SK-N-SH treated with all-trans-retinoic acid at 6 μM for 48 hours (cell line): Measurements from ENCODE around the gene NUDT15.

Experiments used
- ATAC-seq: fragments of 200-7000 bp; cut with Tn5 transposase; 3 replicates; pipeline ENCODE4 v1.9.1; 2020; ENCODE audit warnings: mild to moderate bottlenecking, moderate library complexity
- ARNTL ChIP-seq: fragments of 450-650 bp; formaldehyde crosslinking; IDR thresholded peaks from 2 replicates; pipeline ENCODE4 v1.5.0; 2020; ENCODE audit warnings: low read depth, mild to moderate bottlenecking, moderate library complexity, borderline replicate concordance
- BACH2 ChIP-seq: fragments of 250-450 bp; sonication (Bioruptor Pico); IDR thresholded peaks from 2 replicates; pipeline ENCODE4 v1.9.0; 2021; ENCODE audit warnings: mild to moderate bottlenecking, borderline replicate concordance
- ESRRG ChIP-seq: fragments of 250-450 bp; sonication (Bioruptor Pico); IDR thresholded peaks from 2 replicates; pipeline ENCODE4 v1.6.1; 2021; ENCODE audit warnings: mild to moderate bottlenecking
- GLIS3 ChIP-seq: fragments of 250-450 bp; sonication (Bioruptor Pico); IDR thresholded peaks from 2 replicates; pipeline ENCODE4 v1.5.0; 2020; ENCODE audit warnings: mild to moderate bottlenecking, moderate library complexity
- OSR1 ChIP-seq: fragments of 250-450 bp; sonication (Bioruptor Pico); IDR thresholded peaks from 2 replicates; pipeline ENCODE4 v1.8.0; 2022; ENCODE audit warnings: moderate library complexity, mild to moderate bottlenecking, inconsistent platforms
- SNAI2 ChIP-seq: fragments of 250-450 bp; sonication (Bioruptor Pico); IDR thresholded peaks from 2 replicates; pipeline ENCODE4 v1.5.0; 2020; ENCODE audit warnings: mild to moderate bottlenecking, moderate library complexity
- TCF4 ChIP-seq: fragments of 250-450 bp; sonication (Bioruptor Pico); IDR thresholded peaks from 2 replicates; pipeline ENCODE4 v1.8.0; 2021; ENCODE audit warnings: mild to moderate bottlenecking, moderate library complexity, borderline replicate concordance
- TOX ChIP-seq: fragments of 250-450 bp; sonication (Bioruptor Pico); IDR thresholded peaks from 2 replicates; pipeline ENCODE4 v1.8.0; 2021; ENCODE audit warnings: mild to moderate bottlenecking, moderate library complexity, borderline replicate concordance
- ZC3H10 ChIP-seq: fragments of 250-450 bp; sonication (Bioruptor Pico); IDR thresholded peaks from 2 replicates; pipeline ENCODE4 v1.5.1; 2021; ENCODE audit warnings: mild to moderate bottlenecking, moderate library complexity
- ZFP3 ChIP-seq: fragments of 250-450 bp; sonication (Bioruptor Pico); IDR thresholded peaks from 2 replicates; pipeline ENCODE4 v1.5.0; 2020; ENCODE audit warnings: mild to moderate bottlenecking, moderate library complexity
- ZFP30 ChIP-seq: fragments of 450-650 bp; formaldehyde crosslinking; IDR thresholded peaks from 2 replicates; pipeline ENCODE4 v1.5.0; 2022; ENCODE audit warnings: mild to moderate bottlenecking, moderate library complexity
- ZNF565 ChIP-seq: fragments of 450-650 bp; formaldehyde crosslinking; conservative IDR thresholded peaks from 2 replicates; pipeline ENCODE4 v1.5.0; 2020; ENCODE audit warnings: low read depth, mild to moderate bottlenecking, moderate library complexity
- ZNF70 ChIP-seq: fragments of 450-650 bp; formaldehyde crosslinking; IDR thresholded peaks from 2 replicates; pipeline ENCODE4 v1.5.0; 2020; ENCODE audit warnings: mild to moderate bottlenecking, moderate library complexity
- ZNF8 ChIP-seq: fragments of 450-650 bp; formaldehyde crosslinking; IDR thresholded peaks from 2 replicates; pipeline ENCODE4 v1.5.0; 2020; ENCODE audit warnings: mild to moderate bottlenecking, moderate library complexity
- TF ChIP-seq, protein P1 (sequence below): fragments of 250-450 bp; sonication (Bioruptor Pico); IDR thresholded peaks from 2 replicates; pipeline ENCODE4 v1.5.1; 2020; ENCODE audit warnings: low read depth, mild to moderate bottlenecking, moderate library complexity
- TF ChIP-seq, protein P2 (sequence below): fragments of 250-450 bp; sonication (Bioruptor Pico); IDR thresholded peaks from 2 replicates; pipeline ENCODE4 v1.5.0; 2020; ENCODE audit warnings: mild to moderate bottlenecking, moderate library complexity
- TF ChIP-seq, protein P3 (sequence below): fragments of 250-450 bp; sonication (Bioruptor Pico); IDR thresholded peaks from 2 replicates; pipeline ENCODE4 v1.5.1; 2021; ENCODE audit warnings: mild to moderate bottlenecking, moderate library complexity
- TF ChIP-seq, protein P4 (sequence below): fragments of 250-450 bp; sonication (Bioruptor Pico); IDR thresholded peaks from 2 replicates; pipeline ENCODE4 v1.8.0; 2020; ENCODE audit warnings: mild to moderate bottlenecking, moderate library complexity, borderline replicate concordance
- TF ChIP-seq, protein P5 (sequence below): fragments of 250-450 bp; sonication (Bioruptor Pico); IDR thresholded peaks from 2 replicates; pipeline ENCODE4 v1.8.0; 2021; ENCODE audit warnings: low read depth, mild to moderate bottlenecking, moderate library complexity, borderline replicate concordance

Gene NUDT15

DNA sequence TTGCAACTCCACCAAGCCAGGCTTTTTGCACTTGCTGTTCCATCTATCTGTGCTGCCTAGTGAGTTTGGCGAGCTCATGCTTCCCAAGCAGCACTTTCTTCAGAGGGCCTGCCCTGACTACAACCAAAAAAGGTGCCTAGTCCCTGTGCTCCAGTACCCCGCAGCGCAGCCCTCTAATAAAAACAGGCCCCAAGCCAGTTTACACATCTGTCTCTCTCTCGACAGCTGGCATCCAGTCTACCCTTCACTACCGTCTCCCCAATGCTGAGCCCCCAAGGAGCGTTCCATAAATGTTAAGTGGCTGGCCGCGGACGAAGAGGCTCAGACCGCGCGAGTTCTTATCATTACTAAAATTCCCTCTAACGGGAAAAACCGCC is 56.9 kb downstream of the NUDT15 start (continued):
- TF ChIP-seq ZNF70 (no peak), ZFP30 (CRISPR knock-in tag) (no peak), OSR1 (CRISPR knock-in tag) (no peak), ZFP3 (CRISPR knock-in tag) (no peak), ZNF8 (CRISPR knock-in tag) (no peak), ZNF565 (CRISPR knock-in tag) (no peak), GLIS3 (CRISPR knock-in tag) (no peak), TCF4 (CRISPR knock-in tag) (no peak)
- TF ChIP-seq, protein P1, sequence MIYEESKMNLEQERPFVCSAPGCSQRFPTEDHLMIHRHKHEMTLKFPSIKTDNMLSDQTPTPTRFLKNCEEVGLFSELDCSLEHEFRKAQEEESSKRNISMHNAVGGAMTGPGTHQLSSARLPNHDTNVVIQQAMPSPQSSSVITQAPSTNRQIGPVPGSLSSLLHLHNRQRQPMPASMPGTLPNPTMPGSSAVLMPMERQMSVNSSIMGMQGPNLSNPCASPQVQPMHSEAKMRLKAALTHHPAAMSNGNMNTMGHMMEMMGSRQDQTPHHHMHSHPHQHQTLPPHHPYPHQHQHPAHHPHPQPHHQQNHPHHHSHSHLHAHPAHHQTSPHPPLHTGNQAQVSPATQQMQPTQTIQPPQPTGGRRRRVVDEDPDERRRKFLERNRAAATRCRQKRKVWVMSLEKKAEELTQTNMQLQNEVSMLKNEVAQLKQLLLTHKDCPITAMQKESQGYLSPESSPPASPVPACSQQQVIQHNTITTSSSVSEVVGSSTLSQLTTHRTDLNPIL (CRISPR knock-in tag), result no peak
- TF ChIP-seq, protein P2, sequence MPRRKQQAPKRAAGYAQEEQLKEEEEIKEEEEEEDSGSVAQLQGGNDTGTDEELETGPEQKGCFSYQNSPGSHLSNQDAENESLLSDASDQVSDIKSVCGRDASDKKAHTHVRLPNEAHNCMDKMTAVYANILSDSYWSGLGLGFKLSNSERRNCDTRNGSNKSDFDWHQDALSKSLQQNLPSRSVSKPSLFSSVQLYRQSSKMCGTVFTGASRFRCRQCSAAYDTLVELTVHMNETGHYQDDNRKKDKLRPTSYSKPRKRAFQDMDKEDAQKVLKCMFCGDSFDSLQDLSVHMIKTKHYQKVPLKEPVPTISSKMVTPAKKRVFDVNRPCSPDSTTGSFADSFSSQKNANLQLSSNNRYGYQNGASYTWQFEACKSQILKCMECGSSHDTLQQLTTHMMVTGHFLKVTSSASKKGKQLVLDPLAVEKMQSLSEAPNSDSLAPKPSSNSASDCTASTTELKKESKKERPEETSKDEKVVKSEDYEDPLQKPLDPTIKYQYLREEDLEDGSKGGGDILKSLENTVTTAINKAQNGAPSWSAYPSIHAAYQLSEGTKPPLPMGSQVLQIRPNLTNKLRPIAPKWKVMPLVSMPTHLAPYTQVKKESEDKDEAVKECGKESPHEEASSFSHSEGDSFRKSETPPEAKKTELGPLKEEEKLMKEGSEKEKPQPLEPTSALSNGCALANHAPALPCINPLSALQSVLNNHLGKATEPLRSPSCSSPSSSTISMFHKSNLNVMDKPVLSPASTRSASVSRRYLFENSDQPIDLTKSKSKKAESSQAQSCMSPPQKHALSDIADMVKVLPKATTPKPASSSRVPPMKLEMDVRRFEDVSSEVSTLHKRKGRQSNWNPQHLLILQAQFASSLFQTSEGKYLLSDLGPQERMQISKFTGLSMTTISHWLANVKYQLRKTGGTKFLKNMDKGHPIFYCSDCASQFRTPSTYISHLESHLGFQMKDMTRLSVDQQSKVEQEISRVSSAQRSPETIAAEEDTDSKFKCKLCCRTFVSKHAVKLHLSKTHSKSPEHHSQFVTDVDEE, result no peak

DNA sequence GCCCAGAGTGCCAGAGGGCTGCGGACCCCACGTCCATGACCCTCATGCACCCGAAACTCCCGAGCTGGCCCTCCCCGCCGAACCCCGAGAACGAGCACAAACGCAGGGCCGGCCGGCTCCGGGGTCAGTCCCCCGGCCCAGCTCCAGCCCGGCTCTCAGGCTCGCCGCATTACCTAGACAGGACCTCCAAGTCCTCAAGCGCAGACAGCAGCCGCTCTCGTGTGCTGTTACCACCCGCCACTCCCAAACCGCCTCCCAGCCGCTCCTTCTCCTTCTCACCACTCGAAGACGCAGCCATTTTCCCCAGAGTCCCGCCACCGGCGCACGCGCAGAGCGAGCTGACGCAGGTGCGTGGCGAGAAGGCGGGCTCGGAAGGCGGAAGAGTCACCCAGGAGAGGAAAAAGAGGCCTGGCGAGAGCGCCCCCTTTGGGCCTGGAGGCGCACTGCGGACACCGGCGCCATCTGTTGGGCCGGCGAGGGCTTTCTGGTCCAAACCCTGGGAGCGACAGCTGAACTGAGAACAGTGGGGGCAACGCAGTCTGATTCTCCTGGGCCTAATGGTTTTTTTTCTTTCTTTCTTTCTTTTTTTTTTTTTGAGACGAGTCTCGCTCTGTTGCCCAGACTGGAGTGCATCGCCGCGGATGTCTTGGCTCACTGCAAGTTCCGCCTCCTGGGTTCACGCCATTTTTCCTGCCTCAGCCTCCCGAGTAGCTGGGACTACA is 57.4 kb downstream of the NUDT15 start, which contains the start of gene MED4:
Gene MED4 (minus strand): TSS at position 324 of the 722 bp plus-strand sequence. CDS start 26 bp downstream, at position 298.
- peak; percentile 98 for ATAC-seq
- TF ChIP-seq, protein P1 (CRISPR knock-in tag), result no peak
- TF ChIP-seq ZNF8 (CRISPR knock-in tag) (no peak), SNAI2 (peak; percentile 80; the same call in 1 of the 2 replicates), ESRRG (CRISPR knock-in tag) (no peak), ZFP3 (CRISPR knock-in tag) (no peak), TCF4 (CRISPR knock-in tag) (0 out of 2 replicates have a peak, but pooled peaks have one; percentile 18)
- TF ChIP-seq, protein P3, sequence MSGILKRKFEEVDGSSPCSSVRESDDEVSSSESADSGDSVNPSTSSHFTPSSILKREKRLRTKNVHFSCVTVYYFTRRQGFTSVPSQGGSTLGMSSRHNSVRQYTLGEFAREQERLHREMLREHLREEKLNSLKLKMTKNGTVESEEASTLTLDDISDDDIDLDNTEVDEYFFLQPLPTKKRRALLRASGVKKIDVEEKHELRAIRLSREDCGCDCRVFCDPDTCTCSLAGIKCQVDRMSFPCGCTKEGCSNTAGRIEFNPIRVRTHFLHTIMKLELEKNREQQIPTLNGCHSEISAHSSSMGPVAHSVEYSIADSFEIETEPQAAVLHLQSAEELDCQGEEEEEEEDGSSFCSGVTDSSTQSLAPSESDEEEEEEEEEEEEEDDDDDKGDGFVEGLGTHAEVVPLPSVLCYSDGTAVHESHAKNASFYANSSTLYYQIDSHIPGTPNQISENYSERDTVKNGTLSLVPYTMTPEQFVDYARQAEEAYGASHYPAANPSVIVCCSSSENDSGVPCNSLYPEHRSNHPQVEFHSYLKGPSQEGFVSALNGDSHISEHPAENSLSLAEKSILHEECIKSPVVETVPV (CRISPR knock-in tag), result no peak
- TF ChIP-seq, all 23 proteins: peak for 2

DNA sequence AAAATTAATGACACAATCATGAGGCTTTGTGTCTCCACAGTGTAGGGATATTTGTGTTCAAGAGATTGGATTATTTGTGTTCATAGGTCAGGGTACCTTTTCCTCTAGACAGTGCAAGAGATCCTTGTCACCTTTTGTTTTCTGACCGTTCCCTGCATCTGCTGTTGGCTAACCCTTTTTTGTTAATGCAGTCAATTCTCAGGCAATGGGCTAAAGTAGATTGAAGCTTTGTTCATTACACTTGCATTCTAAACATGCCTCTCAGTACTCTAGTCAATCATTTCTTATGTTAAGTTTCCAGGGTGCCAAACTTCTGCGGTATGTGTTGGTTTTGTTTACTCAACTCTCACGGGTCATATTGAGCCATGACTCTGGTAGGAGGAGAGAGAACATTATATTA is 59.1 kb downstream of the NUDT15 start:
- no peak for ATAC-seq
- TF ChIP-seq TOX (no peak), ZFP3 (CRISPR knock-in tag) (no peak), SNAI2 (no peak), TCF4 (CRISPR knock-in tag) (no peak), ZNF8 (CRISPR knock-in tag) (no peak), OSR1 (CRISPR knock-in tag) (no peak), ARNTL (CRISPR knock-in tag) (no peak), BACH2 (CRISPR knock-in tag) (no peak), ESRRG (CRISPR knock-in tag) (no peak), ZC3H10 (no peak), ZNF70 (no peak), GLIS3 (CRISPR knock-in tag) (no peak), ZNF565 (CRISPR knock-in tag) (no peak)
- TF ChIP-seq, protein P4, sequence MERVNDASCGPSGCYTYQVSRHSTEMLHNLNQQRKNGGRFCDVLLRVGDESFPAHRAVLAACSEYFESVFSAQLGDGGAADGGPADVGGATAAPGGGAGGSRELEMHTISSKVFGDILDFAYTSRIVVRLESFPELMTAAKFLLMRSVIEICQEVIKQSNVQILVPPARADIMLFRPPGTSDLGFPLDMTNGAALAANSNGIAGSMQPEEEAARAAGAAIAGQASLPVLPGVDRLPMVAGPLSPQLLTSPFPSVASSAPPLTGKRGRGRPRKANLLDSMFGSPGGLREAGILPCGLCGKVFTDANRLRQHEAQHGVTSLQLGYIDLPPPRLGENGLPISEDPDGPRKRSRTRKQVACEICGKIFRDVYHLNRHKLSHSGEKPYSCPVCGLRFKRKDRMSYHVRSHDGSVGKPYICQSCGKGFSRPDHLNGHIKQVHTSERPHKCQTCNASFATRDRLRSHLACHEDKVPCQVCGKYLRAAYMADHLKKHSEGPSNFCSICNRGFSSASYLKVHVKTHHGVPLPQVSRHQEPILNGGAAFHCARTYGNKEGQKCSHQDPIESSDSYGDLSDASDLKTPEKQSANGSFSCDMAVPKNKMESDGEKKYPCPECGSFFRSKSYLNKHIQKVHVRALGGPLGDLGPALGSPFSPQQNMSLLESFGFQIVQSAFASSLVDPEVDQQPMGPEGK (CRISPR knock-in tag), result no peak
- TF ChIP-seq, protein P1 (CRISPR knock-in tag), result no peak
- TF ChIP-seq, protein P5, sequence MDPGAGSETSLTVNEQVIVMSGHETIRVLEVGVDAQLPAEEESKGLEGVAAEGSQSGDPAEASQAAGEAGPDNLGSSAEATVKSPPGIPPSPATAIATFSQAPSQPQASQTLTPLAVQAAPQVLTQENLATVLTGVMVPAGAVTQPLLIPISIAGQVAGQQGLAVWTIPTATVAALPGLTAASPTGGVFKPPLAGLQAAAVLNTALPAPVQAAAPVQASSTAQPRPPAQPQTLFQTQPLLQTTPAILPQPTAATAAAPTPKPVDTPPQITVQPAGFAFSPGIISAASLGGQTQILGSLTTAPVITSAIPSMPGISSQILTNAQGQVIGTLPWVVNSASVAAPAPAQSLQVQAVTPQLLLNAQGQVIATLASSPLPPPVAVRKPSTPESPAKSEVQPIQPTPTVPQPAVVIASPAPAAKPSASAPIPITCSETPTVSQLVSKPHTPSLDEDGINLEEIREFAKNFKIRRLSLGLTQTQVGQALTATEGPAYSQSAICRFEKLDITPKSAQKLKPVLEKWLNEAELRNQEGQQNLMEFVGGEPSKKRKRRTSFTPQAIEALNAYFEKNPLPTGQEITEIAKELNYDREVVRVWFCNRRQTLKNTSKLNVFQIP (CRISPR knock-in tag), result no peak
- TF ChIP-seq, protein P2, result no peak
